Measurements from ENCODE around the gene UBFD1. TPM values are rescaled to one million over a fixed set of nuclear protein-coding genes. Genes with fewer than 3 reads are reported as not detected.

Gene UBFD1
- total and polyA plus RNA-seq, 2 of the 8 experiments (the other 6 are each of a cell fraction or from before 2014, with no cell fraction given) = 66.3 to 106 TPM

- Histone ChIP-seq H3K36me3 (ENCODE audit: control insufficient read depth in 2 of 4, insufficient read depth in 4 of 4, low read length in 3 of 4) (peaks cover 21 to 56% (median 52%) of the 10 kb centered on the region in 4 experiments), H3K4me3 (ENCODE audit: extremely low read depth in 1 of 4, insufficient read depth in 2 of 4, low read depth in 3 of 4, low read length in 4 of 4) (no peak overlapping the region), H3K9me3 (ENCODE audit: insufficient read depth in 2 of 2, low read depth in 1 of 2, low read length in 1 of 2) (no peaks in the 10 kb centered on the region), H3K56ac (replicated peaks; ENCODE audit: insufficient read length, low read depth, low read length) (no peak overlapping the region), H3K18ac (ENCODE audit: extremely low read depth, low read length) (no peak overlapping the region), H4K5ac (ENCODE audit: insufficient read length, low read depth, low read length) (no peak overlapping the region), H2AFZ (ENCODE audit: low read length) (no peak overlapping the region), H2AK5ac (ENCODE audit: low read depth, low read length) (no peak overlapping the region), H3K23ac (ENCODE audit: insufficient read length) (no peak overlapping the region), H2BK20ac (ENCODE audit: low read length) (no peak overlapping the region), H3K23me2 (ENCODE audit: low read depth, low read length) (no peaks in the 10 kb centered on the region), H2BK120ac (replicated peaks; ENCODE audit: low read depth, low read length) (no peak overlapping the region), H3K14ac (ENCODE audit: insufficient read length) (no peak overlapping the region), H3K27me3 (replicated peaks in 1 of 4; ENCODE audit: control insufficient read depth in 3 of 4, extremely low read depth in 1 of 4, insufficient read depth in 3 of 4, low read length in 3 of 4) (no peaks in the 10 kb centered on the region; a peak in 1 of 7 replicates), H4K91ac (replicated peaks; ENCODE audit: insufficient read length, low read length) (no peak overlapping the region), H3K27ac (ENCODE audit: low read depth, low read length) (no peak overlapping the region), H3K9ac (replicated peaks in 1 of 4; ENCODE audit: extremely low read depth in 1 of 4, low read depth in 3 of 4, low read length in 3 of 4) (no peak overlapping the region), H3K4me1 (replicated peaks in 1 of 4; ENCODE audit: control insufficient read depth in 3 of 4, insufficient read depth in 4 of 4, low read length in 3 of 4) (no peaks in the 10 kb centered on the region), H2BK15ac (ENCODE audit: low read length) (no peak overlapping the region), H2BK12ac (ENCODE audit: low read depth, low read length) (no peak overlapping the region), H3K79me1 (ENCODE audit: low read depth, low read length) (no peaks in the 10 kb centered on the region), H3K4ac (replicated peaks; ENCODE audit: insufficient read length, low read depth, low read length) (no peak overlapping the region), H3K79me2 (ENCODE audit: control insufficient read depth in 1 of 2, insufficient read depth in 2 of 2, low read length in 2 of 2) (no peaks in the 10 kb centered on the region), H2BK5ac (ENCODE audit: low read depth, low read length) (no peak overlapping the region), H4K20me1 (replicated peaks in 1 of 2; ENCODE audit: control insufficient read depth in 1 of 2, insufficient read depth in 2 of 2, low read length in 2 of 2) (peaks cover 2 to 4% of the 10 kb centered on the region in 2 experiments), H4K8ac (ENCODE audit: extremely low read depth, insufficient read depth, low read length) (no peak overlapping the region; the same call in 1 of the 2 replicates), H3K4me2 (ENCODE audit: insufficient read depth in 1 of 2, low read depth in 2 of 2, low read length in 2 of 2) (no peak overlapping the region)
- FAIRE-seq (no peak), DNase-seq (ENCODE audit: low read depth in 1 of 2, low spot score in 2 of 2) (no peak)
- WGBS, 2 experiments (ENCODE audit: extremely low coverage in 1 of 2, insufficient coverage in 1 of 2, insufficient read length in 1 of 2, insufficient replicate concordance in 2 of 2, low coverage in 1 of 2, low lambda C conversion rate in 2 of 2, missing lambda C conversion rate in 1 of 2) = 89% methylated on average over 7 of the region's 7 CpGs; no CpG with 5 or more reads in 1 of the 2 experiments
- POLR2A ChIA-PET (ENCODE audit: partially characterized antibody) = interaction anchor here (1.9 kb wide), 1 partner anchor 14 kb away, joined by 15 read pairs; the partner anchor contains the start of gene GGA2
- CTCF ChIA-PET (ENCODE audit: partially characterized antibody) = interaction anchor here (0.5 to 1.4 kb wide), 2 partner anchors 9 to 517 kb away, joined by 4 to 5 read pairs; no protein-coding TSS in a partner anchor
- TF ChIP-seq POLR2AphosphoS5 (IDR thresholded peaks at IDR 0.05; ENCODE audit: low read depth, low read length) = no peak
- TF ChIP-seq TAF7 (optimal IDR thresholded peaks at IDR 0.05; ENCODE audit: borderline replicate concordance, low read depth, low read length) = no peak
- TF ChIP-seq SP1 (IDR thresholded peaks at IDR 0.05; ENCODE audit: low read depth, low read length) = no peak
- no peak for TF ChIP-seq EZH2 (IDR thresholded peaks at IDR 0.05; ENCODE audit: low read depth, low read length, severe bottlenecking)
- no peak for TF ChIP-seq CREB1 (IDR thresholded peaks at IDR 0.05)
- TF ChIP-seq TAF1 (IDR thresholded peaks at IDR 0.05; ENCODE audit: low read depth, low read length) = no peak
- no peak for TF ChIP-seq CBX8 (IDR thresholded peaks at IDR 0.05; ENCODE audit: borderline replicate concordance, low read depth, low read length)
- TF ChIP-seq, protein P1, sequence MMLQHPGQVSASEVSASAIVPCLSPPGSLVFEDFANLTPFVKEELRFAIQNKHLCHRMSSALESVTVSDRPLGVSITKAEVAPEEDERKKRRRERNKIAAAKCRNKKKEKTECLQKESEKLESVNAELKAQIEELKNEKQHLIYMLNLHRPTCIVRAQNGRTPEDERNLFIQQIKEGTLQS (IDR thresholded peaks at IDR 0.05; ENCODE audit: insufficient read depth, low read depth, low read length) = no peak
- TF ChIP-seq NANOG (IDR thresholded peaks at IDR 0.05; ENCODE audit: insufficient read depth, low read depth, low read length, poor library complexity, severe bottlenecking) = no peak
- TF ChIP-seq HDAC6 (IDR thresholded peaks at IDR 0.05; ENCODE audit: low read depth, low read length) = no peak
- TF ChIP-seq, protein P2, sequence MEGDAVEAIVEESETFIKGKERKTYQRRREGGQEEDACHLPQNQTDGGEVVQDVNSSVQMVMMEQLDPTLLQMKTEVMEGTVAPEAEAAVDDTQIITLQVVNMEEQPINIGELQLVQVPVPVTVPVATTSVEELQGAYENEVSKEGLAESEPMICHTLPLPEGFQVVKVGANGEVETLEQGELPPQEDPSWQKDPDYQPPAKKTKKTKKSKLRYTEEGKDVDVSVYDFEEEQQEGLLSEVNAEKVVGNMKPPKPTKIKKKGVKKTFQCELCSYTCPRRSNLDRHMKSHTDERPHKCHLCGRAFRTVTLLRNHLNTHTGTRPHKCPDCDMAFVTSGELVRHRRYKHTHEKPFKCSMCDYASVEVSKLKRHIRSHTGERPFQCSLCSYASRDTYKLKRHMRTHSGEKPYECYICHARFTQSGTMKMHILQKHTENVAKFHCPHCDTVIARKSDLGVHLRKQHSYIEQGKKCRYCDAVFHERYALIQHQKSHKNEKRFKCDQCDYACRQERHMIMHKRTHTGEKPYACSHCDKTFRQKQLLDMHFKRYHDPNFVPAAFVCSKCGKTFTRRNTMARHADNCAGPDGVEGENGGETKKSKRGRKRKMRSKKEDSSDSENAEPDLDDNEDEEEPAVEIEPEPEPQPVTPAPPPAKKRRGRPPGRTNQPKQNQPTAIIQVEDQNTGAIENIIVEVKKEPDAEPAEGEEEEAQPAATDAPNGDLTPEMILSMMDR (IDR thresholded peaks at IDR 0.05; ENCODE audit: control extremely low read depth in 1 of 3, insufficient read depth in 1 of 3, low read depth in 1 of 3, low read length in 3 of 3) = no peak
These were observed 33.6 kb upstream of the UBFD1 start for GRCh38 chr16:23523876-23524385.

Data from H1 (cell line).